IMR-90 (cell line): ENCODE results near the gene PARG. TPM values are rescaled to one million over a fixed set of nuclear protein-coding genes. Genes with fewer than 3 reads are reported as not detected.
"Not testable (repeated sequence)": the region's sequence is repeated elsewhere in the genome, so short reads cannot be mapped to it uniquely, and the experiment has no call there.

Experiments
- ATAC-seq: fragments of 200-7000 bp; cut with Tn5 transposase; 2 replicates; pipeline ENCODE4 v1.9.1; 2020; ENCODE audit warnings: low read depth, mild to moderate bottlenecking, moderate library complexity
- BruUV-seq: library from RNA; stranded (reverse); fragments of 400-500 nt; replicated peaks from 2 replicates; lab custom pipeline; 2021; lab: Mats Ljungman, UMichigan
- CTCF ChIA-PET: fragments of 300-600 bp; formaldehyde crosslinking; extraction: SDS; loops from one replicate; lab custom pipeline; 2021; ENCODE audit warnings: antibody characterized with exemption; lab: Yijun Ruan, JAX
- POLR2A ChIA-PET: fragments of 300-600 bp; sonication (Branson Sonifier 250); formaldehyde crosslinking; loops from one replicate; lab custom pipeline; 2022; ENCODE audit warnings: antibody characterized with exemption; ENCODE audit not compliant: unreplicated experiment; lab: Charles Lee
- DNase-seq: peaks from one replicate; pipeline ENCODE4 v3.0.0; 2013
- H2AFZ ChIP-seq: replicated peaks from 2 replicates; pipeline ENCODE3; 2013; ENCODE audit warnings: low read length, mild to moderate bottlenecking; ENCODE audit not compliant: poor library complexity
- H2AK5ac ChIP-seq: 2 replicates; pipeline ENCODE4 v1.6.1; 2013; ENCODE audit warnings: low read depth, low read length, inconsistent platforms
- H2AK9ac ChIP-seq: replicated peaks from 2 replicates; pipeline ENCODE3; 2013; ENCODE audit warnings: mild to moderate bottlenecking, low read depth, low read length, moderate library complexity; ENCODE audit not compliant: poor library complexity
- H2BK120ac ChIP-seq: 2 replicates; pipeline ENCODE4 v1.6.1; 2013; ENCODE audit warnings: low read depth, low read length, inconsistent platforms
- H2BK15ac ChIP-seq: 3 replicates; pipeline ENCODE4 v1.6.1; 2013; ENCODE audit warnings: low read depth, low read length, inconsistent platforms
- H2BK20ac ChIP-seq: 2 replicates; pipeline ENCODE4 v1.6.1; 2013; ENCODE audit warnings: low read depth, mild to moderate bottlenecking, inconsistent platforms, low read length, moderate library complexity
- H2BK5ac ChIP-seq: 2 replicates; pipeline ENCODE4 v1.6.1; 2013; ENCODE audit warnings: mild to moderate bottlenecking, low read depth, low read length, inconsistent platforms; ENCODE audit not compliant: poor library complexity, severe bottlenecking
- H3K14ac ChIP-seq: replicated peaks from 2 replicates; pipeline ENCODE4 v1.6.1; 2013; ENCODE audit warnings: low read depth, low read length, inconsistent platforms
- H3K18ac ChIP-seq: 2 replicates; pipeline ENCODE4 v1.6.1; 2013; ENCODE audit warnings: low read depth, low read length, control low read depth
- H3K23ac ChIP-seq: 2 replicates; pipeline ENCODE4 v1.6.1; 2013; ENCODE audit warnings: low read depth, low read length, inconsistent platforms
- H3K27ac ChIP-seq: 2 replicates; pipeline ENCODE4 v1.5.1; 2013; ENCODE audit warnings: mild to moderate bottlenecking, control low read depth, low read length; ENCODE audit not compliant: insufficient read depth
- H3K27me3 ChIP-seq: 2 replicates; pipeline ENCODE4 v1.6.1; 2013; ENCODE audit warnings: low read length; ENCODE audit not compliant: control insufficient read depth, insufficient read depth
- H3K36me3 ChIP-seq: 2 replicates; pipeline ENCODE4 v1.6.1; 2013; ENCODE audit warnings: low read length, mixed read lengths; ENCODE audit not compliant: control insufficient read depth, insufficient read depth
- H3K4ac ChIP-seq: 2 replicates; pipeline ENCODE4 v1.6.1; 2013; ENCODE audit warnings: low read depth, low read length, inconsistent platforms
- H3K4me1 ChIP-seq: 2 replicates; pipeline ENCODE4 v1.6.1; 2013; ENCODE audit warnings: low read length, mixed read lengths; ENCODE audit not compliant: control insufficient read depth, insufficient read depth
- H3K4me2 ChIP-seq: 2 replicates; pipeline ENCODE4 v1.6.1; 2013; ENCODE audit warnings: low read depth, mild to moderate bottlenecking, control low read depth, low read length, moderate library complexity
- H3K4me3 ChIP-seq: 2 replicates; pipeline ENCODE4 v1.5.1; 2013; ENCODE audit warnings: low read depth, mild to moderate bottlenecking, control low read depth, low read length, moderate library complexity; ENCODE audit not compliant: insufficient read depth
- H3K56ac ChIP-seq: 2 replicates; pipeline ENCODE4 v1.6.1; 2013; ENCODE audit warnings: low read length, inconsistent platforms; ENCODE audit not compliant: insufficient read depth; ENCODE audit errors: extremely low read depth
- H3K79me1 ChIP-seq, 2 experiments: 2 replicates each; pipeline ENCODE4 v1.6.1; 2013; ENCODE audit warnings: low read length in 2 of 2, inconsistent platforms in 1 of 2, low read depth in 1 of 2
- H3K9ac ChIP-seq: 2 replicates; pipeline ENCODE4 v1.6.1; 2013; ENCODE audit warnings: low read depth, low read length, control low read depth
- H3K9me1 ChIP-seq: 2 replicates; pipeline ENCODE4 v1.6.1; 2013; ENCODE audit warnings: low read length, inconsistent platforms; ENCODE audit not compliant: insufficient read depth
- H3K9me3 ChIP-seq: 2 replicates; pipeline ENCODE4 v1.6.1; 2013; ENCODE audit warnings: low read length; ENCODE audit not compliant: control insufficient read depth, insufficient read depth
- H4K20me1 ChIP-seq: 2 replicates; pipeline ENCODE4 v1.6.1; 2013; ENCODE audit warnings: low read length, inconsistent platforms; ENCODE audit not compliant: insufficient read depth
- H4K5ac ChIP-seq: 2 replicates; pipeline ENCODE4 v1.6.1; 2013; ENCODE audit warnings: mild to moderate bottlenecking, low read depth, low read length, control low read depth
- H4K8ac ChIP-seq, 2 experiments: 2 replicates each; pipeline ENCODE4 v1.6.1; 2013; ENCODE audit warnings: low read depth in 2 of 2, low read length in 2 of 2, control low read depth in 1 of 2, inconsistent platforms in 1 of 2
- H4K91ac ChIP-seq: 2 replicates; pipeline ENCODE4 v1.6.1; 2013; ENCODE audit warnings: low read depth, low read length, inconsistent platforms; ENCODE audit not compliant: insufficient read depth
- WGBS, 2 experiments: methylation state at CpG; one replicate each; pipeline versions ENCODE4 v1.1.5 to v1.1.7; 2013; ENCODE audit warnings: missing lambda C conversion rate in 2 of 2; ENCODE audit not compliant: insufficient read length in 1 of 2; ENCODE audit errors: extremely low coverage in 2 of 2; 5-methylcytosine and 5-hydroxymethylcytosine counted together
- dilution Hi-C: fragments of 300-500 bp; cut with HindIII; formaldehyde crosslinking; loops from one replicate; pipeline ENCODE4 v1.14.3; 2018; ENCODE audit warnings: low sequenced_read_pairs; ENCODE audit not compliant: unreplicated experiment
- in situ Hi-C: fragments of 300-500 bp; cut with MboI; formaldehyde crosslinking; loops from 3 replicates; pipeline ENCODE4 v1.14.3; 2019; ENCODE audit warnings: low sequenced_read_pairs, inconsistent platforms, mixed read lengths
- intact Hi-C: fragments of 100-400 bp; cut with micrococcal nuclease; formaldehyde crosslinking; loops from 2 replicates; pipeline ENCODE4 v1.10.0; 2022
- polyA plus RNA-seq, 3 experiments: library from polyadenylated mRNA; depleted of rRNA; stranded (reverse); fragments of >200 nt; gene quantifications; 2 replicates each; pipeline ENCODE4 v1.2.3, GENCODE V29; 2012; ENCODE audit warnings: low replicate concordance in 1 of 3
- total RNA-seq: library from RNA; depleted of rRNA; stranded (reverse); fragments of >200 nt; gene quantifications from 2 replicates; pipeline ENCODE4 v1.2.3, GENCODE V29; 2012

Gene PARG
- total and polyA plus RNA-seq, 2 of the 4 experiments (the other 2 are of a cell fraction) = 8.6 to 24.4 TPM

DNA sequence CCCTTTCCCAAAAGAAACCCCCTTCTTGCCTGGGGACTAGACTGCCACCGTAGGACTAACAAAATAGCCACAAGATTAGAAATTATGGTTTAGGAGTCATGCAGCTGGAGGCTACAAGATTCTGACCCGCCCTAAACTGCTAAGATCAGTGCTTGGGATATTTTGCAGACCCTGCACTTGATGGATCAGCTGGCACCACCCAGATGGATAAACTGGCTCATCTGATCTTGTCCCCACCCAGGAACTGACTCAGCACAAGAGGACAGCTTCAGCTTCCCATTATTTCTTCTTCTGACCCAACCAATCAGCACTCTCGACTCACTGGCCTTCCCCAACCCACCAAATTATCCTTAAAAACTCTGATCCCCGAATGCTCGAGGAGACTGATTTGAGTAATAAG is 10.6 kb downstream of the PARG start:
- H2BK20ac ChIP-seq, H3K36me3 ChIP-seq, H4K5ac ChIP-seq, H3K9ac ChIP-seq, H2AK5ac ChIP-seq, H2BK5ac ChIP-seq, BruUV-seq, dilution Hi-C loops, intact Hi-C loops, H4K20me1 ChIP-seq, H4K91ac ChIP-seq, H2BK120ac ChIP-seq, H2AFZ ChIP-seq, H3K14ac ChIP-seq, CTCF ChIA-PET, DNase-seq, H3K4me2 ChIP-seq, H3K9me3 ChIP-seq, H3K56ac ChIP-seq, H3K27me3 ChIP-seq, H3K4ac ChIP-seq, POLR2A ChIA-PET, H3K4me1 ChIP-seq, ATAC-seq, H2BK15ac ChIP-seq, H2AK9ac ChIP-seq, H3K79me1 ChIP-seq, H3K9me1 ChIP-seq, H3K23ac ChIP-seq, H3K18ac ChIP-seq, H4K8ac ChIP-seq, H3K4me3 ChIP-seq, H3K27ac ChIP-seq, in situ Hi-C loops: not testable (repeated sequence)
- 100% methylated on average over 1 of the region's 5 CpGs; no CpG with 5 or more reads in 1 of the 2 experiments for WGBS, 2 experiments

DNA sequence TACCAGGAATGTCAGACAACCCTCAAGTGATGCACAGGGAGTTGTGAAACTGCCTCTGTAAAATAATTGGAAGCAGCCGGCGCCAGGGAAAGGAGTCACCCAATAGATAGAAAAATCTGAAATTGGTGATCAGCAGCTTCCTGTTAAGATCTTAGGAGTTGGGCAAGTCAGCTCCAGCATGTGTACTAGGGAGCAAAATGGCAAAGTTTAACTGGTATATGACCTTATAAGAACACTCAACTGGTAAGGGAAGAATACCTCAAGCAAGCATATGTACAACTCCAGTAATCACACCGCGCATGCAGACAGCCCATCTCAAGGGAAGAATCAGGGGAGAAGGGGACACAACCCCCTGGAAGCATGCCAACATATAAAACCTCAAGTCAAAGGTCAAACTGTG is 18.3 kb downstream of the PARG start:
- H3K18ac ChIP-seq, ATAC-seq, H2BK20ac ChIP-seq, H3K36me3 ChIP-seq, H2AK9ac ChIP-seq, H4K5ac ChIP-seq, H3K27me3 ChIP-seq, H4K91ac ChIP-seq, H2BK5ac ChIP-seq, H3K27ac ChIP-seq, H3K56ac ChIP-seq, H3K9me3 ChIP-seq, H3K4ac ChIP-seq, H3K9ac ChIP-seq, DNase-seq, intact Hi-C loops, H3K14ac ChIP-seq, H3K4me1 ChIP-seq, H4K20me1 ChIP-seq, BruUV-seq, H3K9me1 ChIP-seq, H2BK15ac ChIP-seq, H3K4me2 ChIP-seq, H2AK5ac ChIP-seq, H3K4me3 ChIP-seq, in situ Hi-C loops, H3K79me1 ChIP-seq, H4K8ac ChIP-seq, dilution Hi-C loops, H3K23ac ChIP-seq, CTCF ChIA-PET, POLR2A ChIA-PET, H2AFZ ChIP-seq, H2BK120ac ChIP-seq: not testable (repeated sequence)
- no CpG with 5 or more reads among the region's 4 CpGs for WGBS, 2 experiments
